GM23248 (cell line): Measurements from ENCODE around the gene HLA-A.

Experiments used
- EZH2 ChIP-seq: fragments of 200-600 bp; sonication (generic); IDR thresholded peaks from 2 replicates; pipeline ENCODE4 v1.6.1; 2018; ENCODE audit warnings: antibody characterized with exemption, mild to moderate bottlenecking; ENCODE audit not compliant: insufficient read depth, poor library complexity, severe bottlenecking
- EZH2phosphoT487 ChIP-seq: fragments of 200-600 bp; sonication (generic); IDR thresholded peaks from 2 replicates; pipeline ENCODE4 v1.6.1; 2018; ENCODE audit warnings: antibody characterized with exemption, moderate library complexity, mild to moderate bottlenecking, low read depth; ENCODE audit not compliant: insufficient read depth

DNA sequence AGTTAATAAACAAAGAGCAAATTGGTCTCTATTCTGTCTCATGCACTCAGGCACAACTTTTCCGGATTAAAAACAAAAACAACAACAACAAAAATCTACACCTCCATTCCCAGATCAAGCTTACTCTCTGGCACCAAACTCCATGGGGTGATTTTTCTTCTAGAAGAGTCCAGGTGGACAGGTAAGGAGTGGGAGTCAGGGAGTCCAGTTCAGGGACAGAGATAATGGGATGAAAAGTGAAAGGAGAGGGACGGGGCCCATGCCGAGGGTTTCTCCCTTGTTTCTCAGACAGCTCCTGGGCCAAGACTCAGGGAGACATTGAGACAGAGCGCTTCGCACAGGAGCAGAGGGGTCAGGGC, 437 bp upstream of the HLA-A start:
- TF ChIP-seq EZH2 = no peak
- TF ChIP-seq EZH2phosphoT487 = no peak
